ENCODE data around the gene SLC39A11. TPM values are rescaled to one million over a fixed set of nuclear protein-coding genes. Genes with fewer than 3 reads are reported as not detected.
A peak's percentile ranks its signal among the peaks of the same experiment; 100 is the strongest.

The SLC39A11 gene
- total RNA-seq, 1 experiment from 2014 or later = 15.2 TPM

DNA sequence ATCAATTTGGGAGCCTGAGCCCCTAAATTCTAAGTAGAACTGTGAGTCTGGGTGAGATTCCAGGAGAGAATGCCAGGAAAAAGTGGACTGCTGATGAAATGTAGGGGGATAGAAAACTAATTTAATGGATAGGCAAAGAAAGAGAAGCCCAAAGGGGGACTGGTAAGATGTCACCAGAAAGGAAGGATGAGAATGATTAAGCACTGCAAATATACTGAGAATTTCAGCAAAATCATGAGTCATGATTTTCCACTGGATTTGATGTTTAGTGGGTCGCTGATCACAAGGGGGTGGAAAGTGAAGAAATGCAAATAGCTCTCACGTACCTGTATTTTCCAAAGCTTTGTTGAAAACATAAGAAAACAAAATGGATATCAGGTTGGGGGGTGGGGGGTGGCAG, 201.8 kb downstream of the SLC39A11 start:
- DNase-seq = no peak
- no peak overlapping the region for H2BK12ac ChIP-seq (ENCODE audit: insufficient read length, low read depth, low read length)
- H3T11ph ChIP-seq (ENCODE audit: low read length) = no peak overlapping the region
- no peak overlapping the region for H3K9ac ChIP-seq (ENCODE audit: extremely low read depth, insufficient read length, low read length)
- no peak overlapping the region for H3K18ac ChIP-seq (ENCODE audit: insufficient read length, low read depth, low read length)
- Mint-ChIP-seq H3K4me3 (no peak overlapping the region), H3K9me3 (no peaks in the 10 kb centered on the region), H3K27ac (peak overlapping the region in 1 of 3 experiments; percentile 2; a peak in 1 of 7 replicates), H3K36me3 (ENCODE audit: insufficient read depth in 1 of 3, low read depth in 3 of 3) (no peaks in the 10 kb centered on the region; a peak in 1 of 7 replicates), H3K27me3 (ENCODE audit: low read depth) (no peaks in the 10 kb centered on the region; the same call in 1 of the 2 replicates), H3K4me1 (no peaks in the 10 kb centered on the region)
- H4K20me1 ChIP-seq (ENCODE audit: control insufficient read depth, insufficient read depth, insufficient read length) = no peaks in the 10 kb centered on the region
- H2BK5ac ChIP-seq (ENCODE audit: insufficient read length, low read length) = no peak overlapping the region
- H3K23me2 ChIP-seq (ENCODE audit: insufficient read length, low read depth, low read length, poor library complexity, severe bottlenecking) = no peaks in the 10 kb centered on the region
- no peak overlapping the region for H2AFZ ChIP-seq (ENCODE audit: low read length)
- H2BK15ac ChIP-seq (ENCODE audit: low read depth, low read length) = no peak overlapping the region
- H3K9me3 ChIP-seq (ENCODE audit: control insufficient read depth, low read depth, low read length) = no peaks in the 10 kb centered on the region
- H3K79me2 ChIP-seq (ENCODE audit: insufficient read depth, low read length) = no peaks in the 10 kb centered on the region
- H3K23ac ChIP-seq (ENCODE audit: insufficient read length, low read depth, low read length) = no peak overlapping the region
- no peaks in the 10 kb centered on the region for H3K79me1 ChIP-seq (ENCODE audit: insufficient read depth, low read depth, low read length, poor library complexity, severe bottlenecking)
- H3K4me2 ChIP-seq (ENCODE audit: insufficient read depth, insufficient read length, low read length) = no peak overlapping the region
- no peak overlapping the region for H3K14ac ChIP-seq (ENCODE audit: insufficient read depth, low read length)
- H3K27me3 ChIP-seq (ENCODE audit: insufficient read depth, low read length) = no peaks in the 10 kb centered on the region
- H2BK20ac ChIP-seq (ENCODE audit: low read depth, low read length, poor library complexity, severe bottlenecking) = no peak overlapping the region
- H4K8ac ChIP-seq (replicated peaks; ENCODE audit: insufficient read length, low read depth, low read length) = no peak overlapping the region
- no peak overlapping the region for H4K5ac ChIP-seq (ENCODE audit: insufficient read length, low read depth, low read length)
- H4K91ac ChIP-seq (ENCODE audit: insufficient read length, low read depth, low read length) = no peak overlapping the region
- no CpG with 5 or more reads among the region's 2 CpGs for WGBS (ENCODE audit: extremely low coverage, insufficient read length, low lambda C conversion rate)
- no peak overlapping the region for H3K27ac ChIP-seq (ENCODE audit: insufficient read length, low read depth, low read length)
- no peak overlapping the region for H3K56ac ChIP-seq (ENCODE audit: insufficient read length, low read depth, low read length)
- TF ChIP-seq, protein P1, sequence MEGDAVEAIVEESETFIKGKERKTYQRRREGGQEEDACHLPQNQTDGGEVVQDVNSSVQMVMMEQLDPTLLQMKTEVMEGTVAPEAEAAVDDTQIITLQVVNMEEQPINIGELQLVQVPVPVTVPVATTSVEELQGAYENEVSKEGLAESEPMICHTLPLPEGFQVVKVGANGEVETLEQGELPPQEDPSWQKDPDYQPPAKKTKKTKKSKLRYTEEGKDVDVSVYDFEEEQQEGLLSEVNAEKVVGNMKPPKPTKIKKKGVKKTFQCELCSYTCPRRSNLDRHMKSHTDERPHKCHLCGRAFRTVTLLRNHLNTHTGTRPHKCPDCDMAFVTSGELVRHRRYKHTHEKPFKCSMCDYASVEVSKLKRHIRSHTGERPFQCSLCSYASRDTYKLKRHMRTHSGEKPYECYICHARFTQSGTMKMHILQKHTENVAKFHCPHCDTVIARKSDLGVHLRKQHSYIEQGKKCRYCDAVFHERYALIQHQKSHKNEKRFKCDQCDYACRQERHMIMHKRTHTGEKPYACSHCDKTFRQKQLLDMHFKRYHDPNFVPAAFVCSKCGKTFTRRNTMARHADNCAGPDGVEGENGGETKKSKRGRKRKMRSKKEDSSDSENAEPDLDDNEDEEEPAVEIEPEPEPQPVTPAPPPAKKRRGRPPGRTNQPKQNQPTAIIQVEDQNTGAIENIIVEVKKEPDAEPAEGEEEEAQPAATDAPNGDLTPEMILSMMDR (conservative IDR thresholded peaks at IDR 0.05) = no peak
- H3K4ac ChIP-seq (ENCODE audit: low read depth, low read length) = no peak overlapping the region
- no peaks in the 10 kb centered on the region for H3K4me1 ChIP-seq (ENCODE audit: insufficient read depth, low read length)
- H2AK5ac ChIP-seq (ENCODE audit: insufficient read length, low read length) = no peak overlapping the region
- H2BK120ac ChIP-seq (ENCODE audit: low read depth, low read length, poor library complexity, severe bottlenecking) = no peak overlapping the region
